Glomerular visceral epithelial cell (primary cell): ENCODE results near the gene OSBPL9.
"Not testable (repeated sequence)": the region's sequence is repeated elsewhere in the genome, so short reads cannot be mapped to it uniquely, and the experiment has no call there.

Experiments
- DNase-seq: peaks from one replicate; pipeline ENCODE4 v3.0.0-alpha.2; 2016; ENCODE audit errors: extremely low spot score

The OSBPL9 gene

DNA sequence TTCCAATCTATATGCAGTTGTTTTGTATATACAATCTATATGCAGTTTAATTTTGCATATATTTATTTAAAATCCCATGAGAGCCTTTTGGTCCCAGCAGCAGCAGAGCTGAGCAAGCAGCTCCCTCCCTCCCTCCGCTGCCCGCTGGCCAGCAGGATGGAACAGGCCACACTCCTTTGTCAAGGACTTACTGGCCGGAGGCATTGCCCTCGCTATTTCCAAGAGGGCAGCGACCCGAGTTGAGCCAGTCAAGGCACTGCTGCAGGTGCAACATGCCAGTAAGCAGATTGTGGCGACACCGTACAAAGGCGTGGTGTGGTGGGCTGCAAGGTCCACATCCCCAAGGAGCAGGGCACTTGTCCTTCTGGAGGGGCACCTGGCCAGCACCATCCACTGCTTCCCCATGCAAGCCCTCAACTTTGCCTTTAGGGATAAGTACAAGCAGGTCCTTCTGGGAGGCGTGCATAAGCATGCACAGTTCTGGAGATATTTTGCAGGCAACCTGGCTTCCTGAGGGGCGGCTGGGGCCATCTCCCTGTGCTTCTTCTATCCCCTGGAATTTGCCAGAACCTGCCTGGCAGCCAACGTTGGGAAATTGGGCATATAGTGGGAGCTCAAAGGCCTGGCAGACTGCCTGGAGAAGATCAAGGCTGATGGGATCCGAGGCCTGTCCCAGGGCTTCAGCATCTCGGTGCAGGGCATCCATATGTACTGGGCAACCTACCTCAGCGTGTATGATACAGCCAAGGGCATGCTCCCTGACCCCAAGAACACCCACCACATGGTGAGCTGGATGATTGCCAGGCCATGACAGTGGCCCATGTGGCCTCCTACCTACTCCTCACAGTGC lies 92.2 kb downstream of the OSBPL9 start:
- no peak for DNase-seq

DNA sequence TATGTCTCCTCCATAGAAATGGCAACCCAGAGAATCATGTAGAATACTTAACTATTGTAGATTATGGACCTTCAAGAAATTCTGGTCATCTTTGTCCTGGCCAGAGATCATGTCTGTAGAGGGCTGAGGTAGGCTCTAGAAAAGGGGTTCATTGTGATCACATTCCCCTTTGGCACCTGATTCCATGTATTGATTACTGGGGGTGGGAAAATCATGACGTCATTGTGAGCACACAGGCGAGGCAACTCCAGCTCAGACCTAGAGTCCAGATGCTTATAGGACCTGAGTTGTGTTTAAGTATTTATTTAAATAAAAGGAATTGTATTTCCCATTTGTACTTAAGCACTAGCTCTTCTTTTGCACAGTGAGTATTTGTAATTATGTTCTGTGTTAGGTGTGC lies 93.1 kb downstream of the OSBPL9 start:
- DNase-seq, result no peak

DNA sequence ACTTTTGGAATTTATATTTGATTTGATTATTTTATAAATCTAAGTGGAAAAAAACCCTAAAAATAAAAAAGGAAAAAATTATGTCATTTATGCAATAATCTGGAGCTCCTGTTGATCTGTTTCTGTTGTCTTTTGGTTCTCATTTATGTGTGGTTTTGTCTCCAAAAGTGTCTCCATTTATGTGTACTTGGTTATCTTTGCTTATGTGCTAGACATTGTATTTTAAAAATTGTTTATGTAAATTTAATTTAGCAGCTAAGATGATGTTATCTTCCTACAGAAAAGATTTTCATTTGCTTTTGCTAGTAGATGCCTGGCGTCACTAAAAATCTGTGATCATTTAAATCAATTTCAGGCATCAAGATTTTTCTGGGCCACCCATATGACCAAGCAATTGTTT lies 95.7 kb downstream of the OSBPL9 start:
- no peak for DNase-seq

DNA sequence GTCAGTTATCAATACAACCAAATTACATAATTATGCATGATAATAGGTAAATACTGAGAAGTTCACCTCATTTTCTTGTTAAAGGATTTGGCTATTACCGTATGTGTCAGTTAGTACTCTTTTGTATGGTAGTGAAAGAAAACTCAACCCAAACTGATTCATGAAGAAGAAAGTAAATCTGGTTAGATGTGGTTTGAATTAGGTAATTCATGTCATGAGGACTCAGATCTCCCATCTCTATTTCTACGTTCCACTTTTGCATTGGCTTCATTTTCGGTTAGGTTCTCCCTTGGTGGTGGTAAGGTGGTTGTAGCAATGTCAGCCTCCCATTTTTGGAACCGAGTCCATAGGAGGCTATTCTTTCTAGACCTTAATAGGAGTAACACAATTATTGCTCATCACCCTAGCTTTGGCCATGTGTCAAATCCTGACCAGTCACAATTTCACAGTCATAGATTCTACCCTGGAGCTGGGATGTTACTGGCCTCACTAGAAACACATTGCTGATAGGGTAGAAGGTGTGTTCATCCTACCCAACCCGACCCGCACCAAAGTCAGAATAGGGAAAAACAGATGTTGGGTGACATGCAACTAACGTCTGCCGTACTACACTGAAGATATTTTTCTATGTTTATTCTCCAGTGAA lies 97.6 kb downstream of the OSBPL9 start:
- no peak for DNase-seq

DNA sequence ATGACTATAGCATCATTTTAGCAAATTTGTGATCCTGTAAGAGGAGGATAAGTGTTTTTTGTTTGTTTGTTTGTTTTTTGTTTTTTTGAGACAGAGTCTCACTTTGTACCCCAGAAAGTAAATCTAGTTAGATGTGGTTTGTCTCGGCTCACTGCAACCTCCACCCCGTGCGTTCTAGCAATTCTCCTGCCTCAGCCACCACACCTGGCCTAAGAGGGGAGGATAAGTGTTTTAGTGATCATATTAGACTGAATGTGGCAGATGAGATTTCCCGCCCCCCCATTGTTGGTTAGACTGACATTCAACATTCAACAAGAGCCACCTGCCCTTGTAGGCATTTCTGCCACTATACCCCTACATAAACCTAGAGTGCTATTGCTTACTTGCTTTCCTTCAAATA lies 98.5 kb downstream of the OSBPL9 start:
- no peak for DNase-seq

DNA sequence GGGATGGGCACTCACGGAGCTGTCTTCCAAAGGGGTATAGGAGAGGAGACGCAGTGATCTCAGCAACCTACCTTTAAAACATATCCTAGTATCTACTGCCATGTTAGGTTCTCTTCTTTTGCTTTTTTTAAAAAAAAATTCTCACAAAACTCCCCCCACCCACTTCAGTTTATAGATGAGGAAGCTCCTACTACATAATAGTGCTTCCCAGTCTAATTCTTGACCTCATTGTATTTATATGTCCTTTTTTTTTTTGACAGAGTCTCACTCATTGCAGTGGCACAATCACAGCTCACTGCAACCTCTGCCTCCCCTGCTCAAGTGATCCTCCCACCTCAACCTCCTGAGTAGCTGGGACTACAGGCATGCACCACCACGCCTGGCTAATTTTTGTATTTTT lies 99.9 kb downstream of the OSBPL9 start:
- DNase-seq, result no peak

DNA sequence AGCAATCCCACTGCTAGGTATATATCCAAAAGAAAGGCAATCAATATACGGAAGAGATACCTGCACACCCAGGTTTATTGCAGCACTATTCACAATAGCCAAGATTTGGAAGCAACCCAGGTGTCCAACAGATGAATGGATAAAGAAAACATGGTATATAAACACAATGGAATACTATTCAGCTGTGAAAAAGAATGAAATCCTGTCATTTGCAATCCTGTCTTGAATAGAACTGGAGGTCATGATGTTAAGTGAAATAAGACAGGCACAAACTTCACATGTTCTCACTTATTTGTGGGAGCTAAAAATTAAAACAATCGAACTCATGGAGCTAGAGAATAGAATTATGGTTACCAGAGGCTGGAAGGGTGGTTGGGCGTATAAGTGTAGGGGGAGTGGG lies 101.0 kb downstream of the OSBPL9 start:
- no peak for DNase-seq

DNA sequence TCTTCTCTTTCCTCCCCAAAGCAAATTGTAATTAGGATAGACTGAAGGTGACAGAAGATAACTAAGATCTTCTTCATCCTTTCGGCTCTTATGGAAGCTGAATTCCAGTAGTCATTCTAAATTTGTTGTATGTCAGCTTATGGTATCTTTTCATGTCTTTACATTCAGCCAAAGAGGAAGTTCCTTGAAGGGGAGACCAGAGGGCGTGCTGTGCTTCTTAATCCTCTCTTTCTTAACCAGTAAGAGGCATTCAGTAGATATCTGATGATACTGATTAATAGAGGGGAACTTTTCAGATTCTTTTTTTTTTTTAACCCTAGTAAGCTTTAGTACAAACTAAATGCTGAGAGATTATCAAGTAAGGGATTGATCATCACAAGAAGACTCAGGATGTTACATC lies 102.3 kb downstream of the OSBPL9 start:
- DNase-seq, result no peak

DNA sequence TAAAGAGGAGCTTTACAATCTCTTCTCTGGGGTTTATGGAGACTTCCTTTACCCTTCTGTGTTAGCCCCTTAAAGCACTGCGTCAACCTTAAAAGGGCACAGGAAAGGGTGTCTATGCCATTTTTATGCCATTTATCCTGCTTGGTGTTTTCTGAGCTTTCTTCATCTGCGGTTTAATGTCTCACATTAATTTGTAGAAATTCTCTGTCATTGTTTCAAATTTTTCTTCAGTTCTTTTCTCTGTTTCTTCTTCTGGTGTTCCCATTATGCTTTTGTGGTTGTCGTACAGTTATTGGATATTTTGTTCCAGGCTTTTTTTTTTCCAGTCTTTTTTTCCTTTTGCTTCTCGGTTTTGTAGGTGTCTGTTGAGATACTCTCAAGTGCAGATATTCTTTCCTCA lies 107.9 kb downstream of the OSBPL9 start:
- no peak for DNase-seq

DNA sequence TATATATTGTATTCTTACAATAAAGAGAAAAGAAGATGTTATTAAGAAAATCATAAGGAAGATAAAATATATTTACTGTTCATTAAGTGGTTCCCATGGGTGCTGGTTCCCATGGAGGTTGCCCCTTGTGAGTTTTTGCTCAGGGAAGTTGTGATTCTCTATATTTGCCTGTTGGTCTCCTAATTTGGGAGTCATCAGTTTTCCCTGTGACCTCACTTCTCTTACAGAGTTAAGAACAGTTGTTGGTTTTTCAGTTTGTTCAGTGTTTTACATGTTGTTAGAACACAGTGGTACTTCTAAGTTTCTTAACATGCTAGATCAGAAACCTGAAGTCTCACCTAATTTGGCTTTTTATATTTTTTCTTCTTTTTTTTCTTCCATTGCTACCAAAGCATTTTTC lies 109.2 kb downstream of the OSBPL9 start:
- no peak for DNase-seq

DNA sequence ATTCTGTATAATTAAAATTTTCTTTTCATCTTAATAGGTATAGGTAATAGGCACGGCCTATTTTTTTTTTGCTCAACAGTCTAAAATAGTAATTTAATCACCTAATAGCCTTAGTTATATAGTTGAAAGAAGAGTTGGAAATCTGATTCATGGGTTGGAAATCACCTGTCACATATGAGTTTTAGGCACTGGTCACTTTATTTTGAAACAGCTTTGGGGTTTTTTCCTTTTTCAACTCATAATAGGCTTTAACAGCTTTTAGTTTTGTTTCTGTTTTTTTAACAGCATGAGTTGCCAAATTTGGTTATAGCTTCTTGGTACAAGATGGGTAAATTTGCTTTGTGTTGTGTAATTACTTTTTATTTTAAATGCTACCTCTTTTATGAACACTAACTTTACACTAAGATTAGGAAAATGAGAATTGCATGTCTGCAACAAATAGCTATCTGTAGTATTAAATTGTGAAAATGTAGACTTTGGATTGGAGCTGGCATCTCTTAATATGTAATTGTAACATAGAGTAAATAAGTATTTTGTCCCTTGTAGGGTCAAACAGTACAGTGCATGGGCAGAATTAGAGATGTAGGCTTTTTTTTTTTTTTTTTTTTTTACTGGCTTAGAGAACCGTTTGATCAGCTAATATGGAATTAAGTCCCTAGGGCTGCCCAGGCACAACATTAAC lies 109.8 kb downstream of the OSBPL9 start:
- no peak for DNase-seq

DNA sequence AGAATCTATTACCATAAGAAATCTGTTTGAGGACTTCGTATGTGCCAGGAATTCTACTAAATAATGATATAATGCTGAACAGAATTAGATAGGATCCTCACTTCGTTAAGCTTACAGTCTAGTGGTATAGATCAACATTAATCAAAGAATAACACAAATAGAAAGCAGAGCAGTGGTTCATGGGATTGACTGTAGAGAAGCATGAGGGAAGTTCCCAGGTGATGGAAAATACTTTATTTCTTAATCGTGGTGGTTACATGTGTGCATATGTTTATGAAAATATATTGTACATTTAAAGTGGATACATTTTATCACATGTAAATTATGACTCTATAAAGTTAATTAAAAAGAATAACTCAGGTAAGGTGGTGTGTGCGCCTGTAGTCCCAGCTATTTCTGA lies 110.5 kb downstream of the OSBPL9 start:
- DNase-seq, result no peak

DNA sequence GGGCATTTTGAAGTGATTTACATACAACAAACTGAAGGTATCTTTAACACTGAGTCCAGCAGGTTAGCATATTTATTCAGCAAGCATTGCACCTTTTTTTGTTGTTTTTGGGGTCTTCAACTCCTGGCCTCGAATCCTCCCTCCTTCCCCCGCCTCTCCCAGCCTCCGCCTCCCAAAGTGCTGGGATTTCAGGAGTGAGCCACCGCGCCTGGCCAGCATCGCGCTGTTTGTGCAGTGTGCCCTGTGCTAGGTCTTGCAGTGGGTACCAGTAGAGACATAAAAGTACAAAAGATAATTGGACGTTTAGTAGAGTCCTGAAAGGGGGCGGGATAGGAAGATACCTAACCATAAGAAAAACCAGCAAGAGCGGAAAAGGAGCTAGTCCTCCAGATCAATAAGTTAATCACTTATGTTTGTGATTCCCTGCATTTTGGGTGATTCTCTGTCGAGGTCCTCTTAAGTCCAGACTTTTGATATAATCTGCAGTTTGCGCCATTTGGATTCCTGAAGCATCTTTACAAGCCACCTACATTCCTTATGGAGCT lies 111.8 kb downstream of the OSBPL9 start:
- DNase-seq, result no peak

DNA sequence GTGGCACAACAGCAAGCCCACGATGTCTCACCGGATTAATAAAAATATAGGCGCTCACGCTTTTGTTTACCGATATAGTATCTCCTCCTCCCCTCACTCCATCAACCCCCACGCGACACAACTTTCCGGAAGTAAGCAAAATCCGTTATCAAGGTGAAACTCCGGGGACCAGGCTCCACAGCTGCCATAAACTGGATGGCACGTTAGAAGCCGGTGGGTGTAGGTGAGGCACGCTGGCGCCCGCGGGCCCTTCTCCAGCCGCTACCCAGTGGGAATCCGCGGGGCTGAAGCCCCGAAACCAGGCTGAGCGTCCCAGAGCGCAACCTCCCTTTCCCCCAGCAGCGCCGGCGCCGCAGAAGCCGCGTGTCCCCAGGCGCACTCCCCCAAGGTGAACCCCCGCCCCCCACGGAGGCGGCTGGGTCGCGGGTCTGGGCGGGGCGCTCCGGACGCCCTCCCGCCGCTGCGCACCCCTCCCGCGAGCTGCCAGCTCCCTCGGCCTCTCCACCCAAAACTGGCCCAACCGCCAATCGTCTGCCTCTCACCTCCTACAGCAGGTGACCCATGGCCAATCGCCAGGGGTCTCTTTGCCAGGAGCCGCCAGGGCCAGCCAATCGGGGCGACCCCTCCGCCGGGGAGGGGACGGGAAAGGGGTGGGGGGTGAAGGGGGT lies 112.4 kb downstream of the OSBPL9 start:
- peak; percentile 98 for DNase-seq

DNA sequence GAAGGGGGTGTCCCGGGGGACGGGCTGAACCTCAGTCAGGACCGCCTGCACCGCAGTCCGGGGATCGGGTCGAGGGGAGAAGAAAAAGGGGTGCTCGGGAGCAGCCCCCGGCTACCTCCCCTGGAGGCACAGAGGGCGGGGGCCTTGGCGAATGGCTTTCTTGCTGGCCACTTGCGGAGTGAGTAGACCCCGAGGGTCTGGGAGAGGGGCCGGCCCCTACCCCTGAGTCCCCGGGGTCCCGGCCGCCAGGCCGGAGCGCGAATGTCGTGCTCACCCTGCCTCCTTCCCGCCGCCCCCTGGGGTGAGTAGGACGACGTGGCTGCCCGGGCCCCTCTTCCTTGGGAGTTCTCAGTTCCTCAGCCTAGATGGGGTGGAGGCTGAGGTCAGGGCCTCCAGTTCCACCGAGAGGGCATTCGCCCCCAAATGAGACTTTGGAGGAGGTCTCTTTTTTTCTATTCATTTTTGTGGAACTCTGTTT lies 113.0 kb downstream of the OSBPL9 start:
- DNase-seq, result peak; percentile 42

DNA sequence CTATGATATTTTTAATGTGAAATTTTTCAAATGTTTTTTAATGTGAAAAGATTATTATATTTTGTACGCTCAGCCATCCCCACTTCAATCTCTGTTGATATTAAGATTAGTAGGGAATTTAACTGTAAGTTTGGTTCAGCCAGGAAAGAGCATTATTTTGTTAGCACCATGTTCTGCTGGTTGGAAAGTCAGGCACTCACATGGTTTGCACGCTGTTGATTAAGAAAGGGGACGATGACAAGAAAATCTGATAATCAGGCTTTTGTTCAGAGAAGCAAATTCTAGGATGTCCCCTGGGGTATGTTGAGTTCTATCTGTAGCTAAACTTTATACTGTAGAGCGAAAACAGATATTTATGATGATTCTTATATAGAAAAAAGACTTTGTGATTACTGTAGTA lies 115.1 kb downstream of the OSBPL9 start:
- DNase-seq, result no peak

DNA sequence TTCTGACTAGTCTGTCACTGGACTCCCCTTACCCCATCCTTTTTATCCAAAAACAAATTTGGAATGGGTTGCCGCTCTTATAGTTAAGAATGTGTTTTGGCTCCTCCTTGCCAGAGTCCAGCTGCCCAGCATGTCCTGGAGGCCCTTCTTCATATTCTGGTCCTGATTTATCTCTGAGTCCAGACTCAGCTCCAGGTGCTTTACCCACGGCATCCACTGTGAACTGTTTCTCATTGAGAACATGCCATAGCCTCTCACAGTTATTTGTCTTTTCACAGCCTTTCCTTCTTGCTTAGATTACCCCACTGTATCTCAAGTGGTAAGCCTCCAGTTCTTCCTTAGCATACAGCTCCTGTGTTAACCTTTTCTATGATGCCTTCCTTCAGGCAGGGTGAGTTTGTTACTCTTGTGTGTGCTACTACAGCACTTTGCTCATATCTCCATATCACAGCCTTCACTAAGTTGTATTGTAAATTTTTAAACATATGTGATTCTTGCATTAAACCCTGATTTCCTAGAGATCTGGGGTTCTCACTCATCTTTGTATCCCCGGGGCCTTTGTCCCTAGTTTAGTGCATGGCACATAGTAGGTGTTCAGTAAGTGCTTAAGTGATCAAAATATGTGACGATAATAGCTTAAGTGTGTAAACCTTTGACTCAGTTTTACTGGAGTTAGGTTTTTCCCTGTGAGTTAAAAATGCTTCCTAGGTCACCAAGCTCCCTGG lies 116.0 kb downstream of the OSBPL9 start:
- DNase-seq, result no peak

DNA sequence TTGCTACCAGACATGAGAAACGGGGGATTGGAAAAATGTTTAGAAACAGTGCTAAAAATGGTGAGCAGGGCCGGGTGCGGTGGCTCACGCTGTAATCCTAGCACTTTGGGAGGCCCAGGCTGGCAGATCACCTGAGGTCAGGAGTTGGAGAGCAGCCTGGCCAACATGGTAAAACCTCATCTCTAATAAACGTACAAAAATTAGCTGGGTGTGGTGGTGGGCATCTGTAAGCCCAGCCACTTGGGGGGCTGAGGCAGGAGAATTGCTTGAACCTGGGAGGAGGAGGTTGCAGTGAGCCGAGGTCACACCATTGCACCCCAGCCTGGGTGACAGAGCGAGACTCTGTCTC lies 116.5 kb downstream of the OSBPL9 start:
- not testable (repeated sequence) for DNase-seq

DNA sequence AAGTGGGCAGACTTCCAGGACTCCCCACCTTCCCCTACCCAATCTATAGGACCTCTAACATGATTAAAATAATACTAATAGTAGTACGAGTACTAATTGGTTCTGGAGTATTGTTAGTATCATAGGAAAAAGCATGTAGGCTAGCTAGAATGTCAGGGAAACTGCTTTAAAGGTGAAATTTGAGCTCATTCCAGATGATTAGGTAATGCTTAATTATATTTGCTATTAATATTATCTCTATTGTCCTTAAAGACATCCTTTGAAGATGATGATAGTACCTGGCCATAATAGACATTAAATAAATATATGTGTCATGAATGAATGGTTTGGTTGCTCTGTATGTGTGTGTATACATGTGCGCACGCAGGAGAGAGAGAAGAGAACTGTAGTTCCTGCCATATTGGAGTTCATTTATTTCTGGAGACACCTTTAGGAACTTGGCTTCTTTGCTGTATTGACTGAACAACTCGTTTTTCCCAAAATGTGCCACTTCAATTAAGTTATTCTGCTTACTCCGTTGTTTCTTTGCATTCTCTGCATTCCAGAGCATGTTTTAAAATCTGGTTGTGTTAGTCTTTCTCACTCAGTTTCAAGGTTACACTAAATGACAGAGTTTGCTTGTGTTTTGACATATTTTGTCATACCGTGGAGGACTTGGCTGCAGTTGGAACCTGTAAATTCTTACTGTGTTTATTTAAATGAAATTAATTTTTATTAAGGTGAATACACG lies 117.1 kb downstream of the OSBPL9 start:
- DNase-seq, result no peak

DNA sequence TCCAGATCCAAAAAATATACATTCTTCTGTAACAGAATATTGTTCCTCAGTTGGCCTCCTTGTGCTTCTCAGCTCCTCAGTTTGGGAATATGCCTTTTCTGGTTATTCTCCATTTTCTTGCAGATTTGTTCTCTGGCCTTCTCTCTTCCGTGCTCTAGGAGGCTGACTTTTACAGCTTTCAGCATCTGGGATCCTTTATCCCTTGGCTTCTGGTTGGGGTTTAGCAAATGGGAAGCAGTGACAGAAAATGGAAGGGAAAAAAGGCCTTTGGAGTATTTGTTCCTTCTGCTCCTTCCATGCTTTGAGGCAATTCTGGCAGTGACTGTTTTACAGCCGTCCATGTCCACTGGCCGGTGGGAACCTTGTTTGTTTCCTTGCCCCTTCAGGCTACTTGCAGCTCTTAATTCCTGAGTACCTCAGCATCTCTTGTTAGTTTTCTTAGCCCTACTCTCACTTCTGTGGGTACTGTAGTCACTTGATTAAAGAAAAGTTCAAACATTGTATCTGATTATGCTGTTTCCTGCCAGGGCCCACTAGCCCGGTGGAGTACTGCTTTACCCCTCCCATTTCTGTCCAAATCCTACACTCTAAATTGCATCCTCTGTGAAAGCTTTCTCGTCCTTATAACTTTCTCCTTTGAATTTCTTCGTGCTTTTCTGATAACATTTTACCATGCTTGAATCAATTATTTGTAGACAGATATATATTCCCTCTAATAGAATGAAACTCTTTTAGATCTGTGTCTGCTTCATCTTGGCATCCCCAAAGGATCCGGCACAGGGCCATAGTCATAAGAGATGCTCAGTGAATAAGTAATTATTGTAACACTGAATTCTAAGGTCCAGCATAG lies 118.2 kb downstream of the OSBPL9 start:
- DNase-seq, result no peak
